Measurements from ENCODE around the gene PTER. TPM values are rescaled to one million over a fixed set of nuclear protein-coding genes. Genes with fewer than 3 reads are reported as not detected.

The PTER gene
- total and polyA plus RNA-seq, 2 of the 4 experiments (the other 2 are of a cell fraction), result 1.9 to 5.0 TPM

GRCh38 chr10:16445770-16446469 lies 9.1 kb downstream of the PTER start:
- H2BK120ac ChIP-seq (ENCODE audit: low read depth, low read length), result no peak overlapping the region
- POLR2A ChIA-PET (ENCODE audit: unreplicated experiment), result no interaction called here
- DNase-seq, result no peak
- H3K4ac ChIP-seq (ENCODE audit: low read depth, low read length), result no peak overlapping the region
- ATAC-seq (ENCODE audit: low read depth), result no peak
- dilution Hi-C loops (cut with HindIII; ENCODE audit: low sequenced_read_pairs, unreplicated experiment) (no loop called here), intact Hi-C loops (cut with micrococcal nuclease) (no loop called here), in situ Hi-C loops (cut with MboI; ENCODE audit: low sequenced_read_pairs) (no loop called here)
- no peaks in the 10 kb centered on the region for H3K36me3 ChIP-seq (ENCODE audit: control insufficient read depth, insufficient read depth, low read length)
- no peaks in the 10 kb centered on the region for H3K27me3 ChIP-seq (ENCODE audit: control insufficient read depth, insufficient read depth, low read length)
- no peaks in the 10 kb centered on the region for H4K20me1 ChIP-seq (ENCODE audit: insufficient read depth, low read length)
- no peak overlapping the region for H3K27ac ChIP-seq (ENCODE audit: insufficient read depth, low read length)
- H3K4me3 ChIP-seq (ENCODE audit: insufficient read depth, low read depth, low read length), result no peak overlapping the region
- H3K79me1 ChIP-seq (ENCODE audit: low read depth in 1 of 2, low read length in 2 of 2), result no peaks in the 10 kb centered on the region
- H2BK15ac ChIP-seq (ENCODE audit: low read depth, low read length), result no peak overlapping the region
- no peak for TF ChIP-seq MAZ (IDR thresholded peaks at IDR 0.05; ENCODE audit: borderline replicate concordance, low read depth, low read length)
- no peak for TF ChIP-seq NFE2L2 (IDR thresholded peaks at IDR 0.05; ENCODE audit: low read depth, low read length)
- TF ChIP-seq MXI1 (IDR thresholded peaks at IDR 0.05; ENCODE audit: borderline replicate concordance, low read depth, low read length), result no peak
- no peak for TF ChIP-seq MAFK (IDR thresholded peaks at IDR 0.05; ENCODE audit: low read depth, low read length)
- TF ChIP-seq BHLHE40 (IDR thresholded peaks at IDR 0.05; ENCODE audit: low read depth, low read length), result no peak
- no peak for TF ChIP-seq CHD1 (IDR thresholded peaks at IDR 0.05; ENCODE audit: low read depth, low read length)
- no peak for TF ChIP-seq CEBPB (IDR thresholded peaks at IDR 0.05; ENCODE audit: low read depth, low read length)
- TF ChIP-seq RCOR1 (IDR thresholded peaks at IDR 0.05; ENCODE audit: insufficient replicate concordance, low read length), result no peak
- TF ChIP-seq POLR2A (IDR thresholded peaks at IDR 0.05; ENCODE audit: low read depth, low read length), result no peak
- TF ChIP-seq CTCF (conservative IDR thresholded peaks at IDR 0.05; ENCODE audit: low read depth, low read length), result no peak
- H4K91ac ChIP-seq (ENCODE audit: insufficient read depth, low read depth, low read length), result no peak overlapping the region
- CTCF ChIA-PET, result no interaction called here
- H2AK9ac ChIP-seq (replicated peaks; ENCODE audit: low read depth, low read length, poor library complexity), result no peak overlapping the region
- no peak overlapping the region for H3K14ac ChIP-seq (replicated peaks; ENCODE audit: low read depth, low read length)
- H3K18ac ChIP-seq (ENCODE audit: low read depth, low read length), result no peak overlapping the region
- 80% methylated on average over 1 of the region's 9 CpGs; no CpG with 5 or more reads in 1 of the 2 experiments for WGBS, 2 experiments (ENCODE audit: extremely low coverage in 2 of 2, insufficient read length in 1 of 2)
- H3K4me1 ChIP-seq (ENCODE audit: control insufficient read depth, insufficient read depth, low read length), result no peaks in the 10 kb centered on the region
- no peaks in the 10 kb centered on the region for H3K9me1 ChIP-seq (ENCODE audit: insufficient read depth, low read length)
- H2AK5ac ChIP-seq (ENCODE audit: low read depth, low read length), result no peak overlapping the region
- no peaks in the 10 kb centered on the region for H3K9me3 ChIP-seq (ENCODE audit: control insufficient read depth, insufficient read depth, low read length)
- H3K4me2 ChIP-seq (ENCODE audit: low read depth, low read length), result no peak overlapping the region
- no peak overlapping the region for H4K8ac ChIP-seq (ENCODE audit: low read depth in 2 of 2, low read length in 2 of 2)
- H2AFZ ChIP-seq (replicated peaks; ENCODE audit: low read length, poor library complexity), result no peak overlapping the region
- no peak overlapping the region for H3K9ac ChIP-seq (ENCODE audit: low read depth, low read length)
- no peak overlapping the region for H4K5ac ChIP-seq (ENCODE audit: low read depth, low read length)
- no peak overlapping the region for H3K23ac ChIP-seq (ENCODE audit: low read depth, low read length)
- no TSS peak for BruUV-seq (replicated peaks)
- H2BK20ac ChIP-seq (ENCODE audit: low read depth, low read length), result no peak overlapping the region
- H2BK5ac ChIP-seq (ENCODE audit: low read depth, low read length, poor library complexity, severe bottlenecking), result no peak overlapping the region
- H3K56ac ChIP-seq (ENCODE audit: extremely low read depth, insufficient read depth, low read length), result no peak overlapping the region
